HepG2 (cell line): ENCODE data around the gene GPER1. TPM values are rescaled to one million over a fixed set of nuclear protein-coding genes. Genes with fewer than 3 reads are reported as not detected.

Experiments
- BCL3 ChIP-seq: sonication (generic); formaldehyde crosslinking; IDR thresholded peaks from 2 replicates; pipeline ENCODE4 v1.5.1; 2020; ENCODE audit warnings: mild to moderate bottlenecking, missing genetic modification reagents, moderate library complexity
- BRCA1 ChIP-seq: sonication (generic); formaldehyde crosslinking; IDR thresholded peaks from 2 replicates; pipeline ENCODE4 v1.4.0; 2020; ENCODE audit warnings: missing genetic modification reagents
- DBP ChIP-seq: sonication (generic); formaldehyde crosslinking; IDR thresholded peaks from 2 replicates; pipeline ENCODE4 v1.4.0; 2020; ENCODE audit warnings: missing genetic modification reagents; ENCODE audit errors: not compliant biosample characterization
- HMGA1 ChIP-seq: sonication (generic); formaldehyde crosslinking; conservative IDR thresholded peaks from 2 replicates; pipeline ENCODE4 v1.4.0; 2020; ENCODE audit warnings: missing genetic modification reagents
- HOXA5 ChIP-seq: sonication (generic); formaldehyde crosslinking; IDR thresholded peaks from 2 replicates; pipeline ENCODE4 v1.4.0; 2020; ENCODE audit warnings: missing genetic modification reagents
- MED13 ChIP-seq: sonication (generic); formaldehyde crosslinking; IDR thresholded peaks from 2 replicates; pipeline ENCODE4 v1.5.0; 2020; ENCODE audit warnings: missing genetic modification reagents
- NFYC ChIP-seq: IDR thresholded peaks from 2 replicates; pipeline ENCODE4 v1.6.1; 2016; ENCODE audit warnings: missing genetic modification reagents, missing compliant biosample characterization
- REL ChIP-seq: sonication (generic); formaldehyde crosslinking; conservative IDR thresholded peaks from 2 replicates; pipeline ENCODE4 v1.8.0; 2022; ENCODE audit warnings: mild to moderate bottlenecking, missing genetic modification reagents, moderate library complexity
- UBTF ChIP-seq: sonication (generic); formaldehyde crosslinking; IDR thresholded peaks from 2 replicates; pipeline ENCODE4 v1.4.0; 2020; ENCODE audit warnings: mild to moderate bottlenecking, missing genetic modification reagents
- ZNF18 ChIP-seq: sonication (generic); formaldehyde crosslinking; IDR thresholded peaks from 2 replicates; pipeline ENCODE4 v1.8.0; 2022; ENCODE audit warnings: mild to moderate bottlenecking, missing genetic modification reagents; ENCODE audit not compliant: insufficient replicate concordance
- ZNF234 ChIP-seq: sonication (generic); formaldehyde crosslinking; conservative IDR thresholded peaks from 2 replicates; pipeline ENCODE4 v1.5.1; 2020; ENCODE audit warnings: mild to moderate bottlenecking, missing genetic modification reagents
- ZNF264 ChIP-seq: sonication (generic); formaldehyde crosslinking; IDR thresholded peaks from 2 replicates; pipeline ENCODE4 v1.4.0; 2020; ENCODE audit warnings: missing genetic modification reagents
- ZNF280B ChIP-seq: sonication (generic); formaldehyde crosslinking; IDR thresholded peaks from 2 replicates; pipeline ENCODE4 v1.5.0; 2020; ENCODE audit warnings: missing genetic modification reagents, mild to moderate bottlenecking, borderline replicate concordance
- ZNF615 ChIP-seq: sonication (generic); formaldehyde crosslinking; IDR thresholded peaks from 2 replicates; pipeline ENCODE4 v1.5.0; 2020; ENCODE audit warnings: mild to moderate bottlenecking, missing genetic modification reagents, borderline replicate concordance
- ZSCAN21 ChIP-seq: sonication (generic); formaldehyde crosslinking; IDR thresholded peaks from 2 replicates; pipeline ENCODE4 v1.8.0; 2022; ENCODE audit warnings: mild to moderate bottlenecking, missing genetic modification reagents, moderate library complexity, borderline replicate concordance
- ZSCAN25 ChIP-seq: sonication (generic); formaldehyde crosslinking; IDR thresholded peaks from 2 replicates; pipeline ENCODE4 v1.8.0; 2022; ENCODE audit warnings: mild to moderate bottlenecking, missing genetic modification reagents
- polyA plus RNA-seq, 8 experiments: library from polyadenylated mRNA; depleted of rRNA in 3 of 8; stranded (reverse) in 7 of 8; unstranded in 1 of 8; fragments of >200 nt; fragmentation: Illumina TruSeq in 4 of 8; extraction: Trizol in 4 of 8; gene quantifications; 2 replicates each; pipeline versions ENCODE4 v1.2.1 to v1.2.3, GENCODE V29; 2011 to 2016; ENCODE audit warnings: low read depth in 4 of 8, missing spikeins in 1 of 8, mixed read lengths in 1 of 8; ENCODE audit not compliant: insufficient read depth in 1 of 8
- total RNA-seq, 5 experiments: library from RNA; depleted of rRNA; stranded (reverse); fragments of >200 nt; fragmentation: Illumina TruSeq; extraction: Trizol; gene quantifications; 2 replicates each; pipeline ENCODE4 v1.2.3, GENCODE V29; 2016; ENCODE audit warnings: low read depth in 1 of 5

Gene GPER1
- total and polyA plus RNA-seq, 2 of the 13 experiments (the other 11 are each of a cell fraction or from before 2014, with no cell fraction given) = 12.7 to 19.7 TPM

- TF ChIP-seq DBP (no peak), BCL3 (CRISPR knock-in tag) (peak; percentile 70; the same call in 1 of the 2 replicates), ZSCAN25 (peak; percentile 24; the same call in 1 of the 2 replicates), HOXA5 (peak; percentile 74), ZNF280B (no peak; the same call in 1 of the 2 replicates), MED13 (CRISPR knock-in tag) (no peak), UBTF (CRISPR knock-in tag) (peak; percentile 91), REL (CRISPR knock-in tag) (no peak), ZSCAN21 (CRISPR knock-in tag) (peak; percentile 67; the same call in 1 of the 2 replicates), ZNF615 (CRISPR knock-in tag) (peak; percentile 82; the same call in 1 of the 2 replicates), BRCA1 (CRISPR knock-in tag) (no peak), ZNF18 (CRISPR knock-in tag) (peak; percentile 59), HMGA1 (CRISPR knock-in tag) (no peak), ZNF264 (CRISPR knock-in tag) (no peak), NFYC (CRISPR knock-in tag) (0 out of 2 replicates have a peak, but pooled peaks have one; percentile 37), ZNF234 (0 out of 2 replicates have a peak, but pooled peaks have one; percentile 64)
These were observed 1.1 kb upstream of the GPER1 start (continued) for GRCh38 chr7:1086588-1087464.
